Stimulated activated CD4-positive, alpha-beta T cell treated with anti-CD3 and anti-CD28 coated beads, Interleukin-2, amount 100 ng/mL, for 4 hours (primary cell): ENCODE results near the gene MOB2.
A peak's percentile ranks its signal among the peaks of the same experiment; 100 is the strongest.

Experiments
- DNase-seq: peaks from one replicate; pipeline ENCODE4 v3.0.0-alpha.2; 2020; ENCODE audit warnings: low read depth

Gene MOB2

DNA sequence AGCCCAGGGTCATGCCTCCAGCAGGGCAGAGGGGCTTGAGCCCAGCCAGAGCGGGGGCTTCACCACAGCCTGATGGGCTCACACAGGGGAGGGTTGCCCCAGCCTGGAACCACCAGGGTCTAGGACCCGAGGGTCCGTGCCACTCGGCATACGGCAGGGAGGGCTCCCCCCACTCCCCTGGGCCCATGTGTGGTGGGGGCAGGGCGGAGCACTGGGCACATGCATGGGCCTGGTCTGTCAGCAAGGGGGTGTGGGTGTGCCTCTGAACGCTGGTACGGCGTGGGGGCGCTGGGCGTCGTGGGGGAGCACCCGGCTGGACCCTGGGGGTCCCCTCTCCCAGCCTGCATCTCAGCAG lies 29.3 kb downstream of the MOB2 start:
- no peak for DNase-seq

DNA sequence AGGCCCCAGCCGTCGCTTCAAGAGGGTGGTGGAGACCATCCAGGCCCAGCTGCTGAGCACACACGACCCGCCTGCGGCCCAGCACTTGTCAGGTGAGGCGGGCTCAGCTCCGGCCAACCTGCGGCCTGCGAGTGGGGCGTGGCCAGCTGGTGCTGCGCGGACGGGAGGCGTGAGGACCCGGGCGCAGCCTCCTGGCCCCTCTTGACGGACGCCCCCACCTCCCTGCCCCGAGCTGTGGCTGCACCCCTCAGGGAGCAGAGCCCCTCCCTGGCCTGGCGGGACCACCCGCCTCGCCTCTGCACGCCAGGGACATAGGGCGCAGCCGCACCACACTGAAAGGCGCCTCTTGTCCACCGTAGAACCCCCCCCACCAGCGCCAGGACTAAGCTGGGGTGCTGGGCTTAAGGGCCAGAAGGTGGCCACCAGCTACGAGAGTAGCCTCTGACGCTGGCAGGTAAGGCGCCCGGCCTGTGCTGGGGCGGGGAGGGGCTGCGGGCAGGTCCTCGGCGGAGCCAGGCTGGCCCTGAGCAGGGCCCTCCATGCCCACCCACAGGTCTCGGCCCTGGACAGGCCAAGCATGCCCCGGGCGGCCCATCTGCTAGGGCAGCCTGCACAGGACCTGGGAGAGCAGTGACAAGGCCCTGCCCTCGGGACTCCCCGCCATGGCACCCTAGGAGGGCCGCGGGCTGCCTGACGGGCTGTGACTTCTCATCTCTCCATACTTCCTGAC lies 29.8 kb downstream of the MOB2 start:
- no peak for DNase-seq

DNA sequence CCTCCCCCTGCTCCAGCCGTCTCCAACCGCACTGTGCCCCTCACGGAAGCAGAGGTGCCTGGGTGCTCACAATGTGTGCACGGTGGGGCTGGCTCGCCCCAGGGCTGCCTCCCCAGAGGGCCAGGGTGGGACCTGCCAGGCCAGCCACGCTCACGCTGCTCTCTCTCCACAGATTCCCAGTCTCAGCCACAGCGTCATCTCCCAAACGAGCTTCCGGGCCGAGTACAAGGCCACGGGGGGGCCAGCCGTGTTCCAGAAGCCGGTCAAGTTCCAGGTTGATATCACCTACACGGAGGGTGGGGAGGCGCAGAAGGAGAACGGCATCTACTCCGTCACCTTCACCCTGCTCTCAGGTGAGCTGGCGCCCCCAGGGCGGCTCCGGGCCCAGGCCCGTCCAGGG lies 30.4 kb downstream of the MOB2 start:
- DNase-seq: no peak

DNA sequence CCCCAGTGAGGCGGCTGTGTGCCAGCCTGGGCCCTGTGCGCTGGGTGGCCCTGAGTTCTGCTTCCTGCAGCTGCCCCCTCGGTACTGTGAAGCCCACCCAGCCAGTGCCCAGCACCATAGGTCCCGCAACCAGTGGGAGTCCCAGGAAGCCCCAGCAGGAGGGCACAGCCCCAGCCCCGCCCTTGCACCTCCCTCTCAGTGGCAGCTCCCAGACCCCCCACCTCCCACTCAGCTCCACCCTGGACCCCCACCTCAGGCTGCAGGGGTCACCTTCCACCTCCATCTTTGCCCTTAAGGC lies 30.9 kb downstream of the MOB2 start:
- no peak for DNase-seq

DNA sequence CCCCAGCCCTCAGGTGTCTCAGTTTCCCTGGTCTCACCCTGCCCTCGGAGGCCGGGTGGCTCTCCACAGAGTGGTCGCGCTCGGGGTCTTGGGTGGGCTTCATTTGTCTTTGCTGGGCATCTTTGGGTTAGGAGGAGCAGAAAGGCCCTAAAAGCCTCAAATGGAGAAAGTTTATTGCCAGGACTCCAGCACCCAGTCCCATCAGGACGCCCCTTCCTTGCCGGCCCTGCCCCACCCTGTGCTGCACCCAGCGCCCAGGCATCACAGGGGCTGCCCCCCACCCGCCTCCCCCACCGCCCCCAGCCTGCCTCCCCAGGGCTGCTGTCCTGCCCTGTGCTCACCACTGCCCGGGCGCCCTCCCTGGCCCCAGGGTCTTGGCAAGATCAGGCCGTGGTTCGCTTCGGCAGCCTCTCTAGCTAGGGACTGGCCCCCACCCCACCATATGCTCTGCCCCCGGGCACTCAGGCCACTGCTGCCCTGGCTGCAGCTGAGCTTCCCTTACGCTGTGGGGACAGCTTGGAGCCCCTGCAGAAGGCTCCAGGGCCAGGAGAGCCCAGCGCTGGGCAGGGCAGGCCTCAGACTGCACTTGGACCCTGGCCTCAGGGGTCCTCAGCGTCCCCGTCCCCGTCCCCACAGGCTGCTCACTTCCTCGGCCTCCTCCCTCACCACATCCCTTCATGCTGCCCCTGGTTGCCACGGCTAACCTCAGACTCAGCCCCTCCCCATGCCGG lies 31.4 kb downstream of the MOB2 start:
- no peak for DNase-seq

DNA sequence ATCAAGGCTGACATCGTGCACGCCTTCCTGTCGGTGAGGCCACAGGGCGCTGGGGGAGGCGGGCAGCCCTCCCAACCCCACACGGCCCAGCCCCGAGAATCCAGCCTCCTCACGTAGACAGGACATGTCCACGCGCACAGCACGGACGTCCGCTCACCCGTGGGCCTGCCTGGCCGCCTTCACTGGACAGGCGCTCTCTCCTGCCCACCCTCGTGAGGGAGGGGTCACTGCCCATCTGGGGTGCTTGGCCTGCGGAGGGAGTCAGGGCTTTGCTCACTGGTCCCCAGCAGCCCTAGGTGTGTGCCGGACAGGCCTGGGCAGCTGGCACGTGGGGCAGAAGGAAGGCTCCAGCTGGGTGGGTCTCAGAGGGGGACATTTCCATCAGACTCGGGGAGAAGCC lies 32.0 kb downstream of the MOB2 start:
- no peak for DNase-seq

DNA sequence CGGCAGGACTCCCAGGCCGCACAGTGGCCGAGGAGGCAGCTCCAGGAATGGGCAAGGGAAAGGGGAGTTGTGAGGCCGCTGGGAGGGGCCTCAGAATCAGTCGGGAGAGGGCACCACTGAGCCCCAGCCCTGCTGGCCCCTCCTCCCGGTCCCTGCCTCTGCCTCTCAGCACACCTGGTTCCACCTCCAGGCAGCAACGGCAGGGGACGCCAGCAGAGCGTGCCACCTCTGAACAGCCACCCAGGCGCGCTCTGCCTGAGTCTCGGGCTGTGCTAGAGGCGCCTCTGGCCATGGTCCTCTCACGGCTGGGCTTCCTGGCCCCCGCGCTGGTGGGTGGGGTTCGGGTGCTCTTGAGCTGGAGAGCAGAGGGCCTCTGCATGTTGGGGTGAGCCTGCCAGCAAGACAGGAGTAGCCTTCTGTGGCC lies 33.0 kb downstream of the MOB2 start:
- DNase-seq: peak; percentile 9

DNA sequence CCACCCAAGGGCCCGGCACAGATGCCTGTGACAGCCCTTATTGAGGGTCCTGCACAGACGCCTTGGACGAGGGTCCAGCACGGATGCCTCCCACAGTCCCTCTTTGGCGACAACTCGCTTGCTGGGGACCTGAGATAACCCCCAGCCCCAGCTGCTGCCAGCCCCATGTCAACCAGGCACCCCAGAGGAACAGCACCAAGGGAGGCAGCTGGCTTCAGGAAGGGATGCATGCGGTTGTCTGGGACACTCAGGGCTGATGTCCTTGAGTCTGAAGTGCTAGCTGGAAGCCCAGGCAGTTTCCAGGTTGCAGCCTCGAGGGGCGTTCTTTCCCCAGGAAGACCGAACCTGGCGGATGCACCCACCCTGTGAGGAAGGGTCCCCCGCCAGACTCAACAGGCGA lies 33.8 kb downstream of the MOB2 start:
- DNase-seq: no peak

DNA sequence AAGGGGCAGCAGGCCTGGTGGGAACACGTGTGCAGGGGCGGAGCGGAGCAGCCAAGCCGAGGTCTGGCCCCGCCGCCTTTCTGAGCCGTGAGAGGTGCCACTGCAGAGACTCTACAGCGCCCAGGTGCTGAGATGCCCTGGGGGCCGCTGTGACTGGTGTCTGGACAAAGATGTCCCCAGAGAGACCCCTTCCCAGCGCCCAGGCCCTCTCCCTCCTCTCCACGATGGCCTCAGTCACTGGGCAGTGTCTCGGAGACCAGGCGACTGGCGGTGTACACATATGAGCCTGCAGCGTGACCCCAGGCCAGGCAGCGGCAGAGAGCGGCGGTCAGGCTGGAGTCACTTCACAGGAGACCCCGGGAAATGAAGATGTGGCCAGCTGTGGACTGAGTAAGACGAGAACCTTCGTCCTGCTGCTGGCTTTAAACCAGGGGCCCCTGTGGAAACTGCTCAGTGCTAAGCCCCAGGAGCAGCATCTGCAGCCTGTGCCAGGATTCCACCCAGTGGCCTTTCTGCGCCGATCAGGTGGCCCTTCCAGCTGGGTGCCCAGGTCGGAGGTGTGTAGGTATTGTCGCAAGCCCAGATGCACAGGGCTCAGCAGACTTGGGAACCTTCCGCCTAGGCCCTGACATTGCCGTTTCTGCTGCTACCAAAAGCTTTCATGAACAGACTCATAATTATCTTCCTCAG lies 34.7 kb downstream of the MOB2 start:
- DNase-seq: no peak

DNA sequence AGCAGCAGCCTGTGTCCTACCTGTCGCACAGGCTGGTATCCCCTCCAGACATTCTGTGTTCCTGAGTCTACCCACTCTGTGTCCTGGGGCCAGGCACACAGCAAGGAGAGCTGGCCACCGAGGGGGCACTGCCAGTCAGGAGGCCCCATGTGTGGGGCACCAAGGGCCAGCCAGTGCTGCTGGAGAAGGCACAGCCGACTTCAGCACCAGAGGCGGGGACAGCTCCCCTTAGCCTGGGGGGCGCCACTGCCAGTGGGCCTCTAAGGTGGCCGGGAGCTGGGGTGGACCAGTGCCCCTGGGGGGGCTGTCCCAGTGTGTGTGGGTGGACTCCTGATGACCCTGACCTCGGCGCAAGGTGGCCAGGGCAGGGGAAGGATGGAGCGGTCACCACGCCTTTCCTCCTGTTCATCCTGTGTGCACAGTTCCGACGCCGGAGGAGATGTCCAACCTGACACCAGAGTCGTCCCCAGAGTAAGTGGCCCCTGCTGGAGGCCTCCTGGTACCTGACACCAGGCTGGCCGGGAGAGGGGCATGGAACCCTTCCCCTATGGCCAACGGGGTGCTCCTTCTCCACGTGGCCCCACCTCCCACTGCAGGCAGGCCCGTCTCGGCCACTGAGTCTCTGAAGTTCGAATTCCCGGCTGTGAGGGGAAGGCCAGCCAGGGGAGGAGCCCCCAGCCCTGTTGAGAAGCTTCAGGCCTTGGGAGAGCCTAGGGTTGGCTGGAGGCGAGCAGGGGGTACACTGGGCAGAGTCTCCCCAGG lies 35.4 kb downstream of the MOB2 start:
- DNase-seq: no peak

DNA sequence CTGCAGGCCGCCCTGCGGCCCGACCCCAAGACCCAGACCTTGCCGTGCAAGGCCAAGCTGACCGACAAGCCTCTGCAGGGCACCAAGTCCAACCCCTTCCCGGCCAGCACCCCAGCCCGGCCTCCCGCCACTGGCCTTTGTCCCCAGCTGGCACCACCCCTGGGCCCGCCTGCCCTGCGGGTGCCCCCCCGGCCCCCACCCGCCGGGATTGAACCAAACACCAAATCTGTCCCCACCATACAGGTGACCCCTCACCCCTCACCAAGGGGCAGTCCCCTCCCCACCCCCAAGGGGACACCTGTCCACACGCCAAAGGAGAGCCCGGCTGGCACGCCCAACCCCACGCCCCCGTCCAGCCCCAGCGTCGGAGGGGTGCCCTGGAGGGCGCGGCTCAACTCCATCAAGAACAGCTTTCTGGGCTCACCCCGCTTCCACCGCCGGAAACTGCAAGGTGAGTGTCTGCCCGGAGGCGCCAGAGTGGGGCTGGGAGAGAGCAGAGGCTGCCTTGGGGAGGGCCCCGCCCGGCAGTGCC lies 36.2 kb downstream of the MOB2 start:
- no peak for DNase-seq

DNA sequence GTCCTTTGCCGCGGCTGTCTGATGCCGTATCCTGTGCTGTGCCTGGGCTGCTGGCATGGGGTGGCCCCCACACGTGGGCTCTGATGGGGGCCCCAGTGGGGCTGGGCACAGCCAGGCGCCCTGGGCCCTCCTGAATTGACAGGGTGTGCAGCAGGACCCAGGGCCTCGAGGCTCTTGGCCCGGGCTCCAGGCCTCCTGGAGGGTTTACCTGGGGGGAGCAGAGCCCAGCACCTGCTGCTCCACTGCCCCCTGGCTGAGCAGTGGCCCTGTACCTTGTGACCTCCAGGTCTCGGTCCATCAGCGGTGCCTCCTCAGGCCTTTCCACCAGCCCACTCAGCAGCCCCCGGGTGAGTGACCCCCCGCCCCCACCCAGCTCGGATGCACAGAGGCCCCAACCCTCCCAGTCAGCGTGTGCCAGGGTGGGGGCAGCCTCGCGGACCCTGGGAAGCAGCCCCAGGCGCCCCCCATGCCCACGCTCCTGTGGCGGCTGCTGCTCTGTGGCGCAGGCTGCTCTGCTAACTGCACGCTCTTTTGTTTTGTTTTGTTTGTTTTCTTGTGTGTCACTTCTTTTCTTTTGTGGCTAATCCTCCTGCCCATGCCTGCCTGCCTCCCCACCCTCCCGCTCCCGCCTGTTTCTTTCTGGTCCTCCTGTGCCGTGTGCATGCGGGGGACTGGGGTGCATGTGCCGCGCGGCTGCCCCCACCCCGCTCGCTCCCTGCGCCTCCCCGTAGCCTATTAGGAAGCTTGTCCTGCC lies 36.9 kb downstream of the MOB2 start:
- DNase-seq: no peak

DNA sequence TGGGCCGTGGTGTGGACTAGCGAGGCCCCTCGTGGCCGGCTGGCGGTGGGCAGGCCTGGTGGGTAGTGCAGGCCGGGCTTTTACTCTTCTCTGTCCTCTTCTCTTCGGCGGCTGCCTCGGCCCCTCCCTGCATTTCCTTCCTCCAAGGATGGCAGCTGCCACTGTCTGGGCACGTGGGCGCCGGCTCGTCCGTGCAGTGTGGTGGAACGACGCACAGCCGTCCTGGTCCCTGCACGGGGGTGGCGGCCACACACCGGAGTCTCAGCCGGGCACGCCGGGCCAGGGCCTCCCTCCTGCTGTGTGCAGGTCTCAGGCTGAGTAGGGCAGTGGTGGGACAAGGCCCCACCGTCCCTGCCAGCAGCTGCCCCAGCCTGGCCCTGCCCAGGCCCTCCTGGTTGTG lies 37.7 kb downstream of the MOB2 start:
- DNase-seq: no peak

DNA sequence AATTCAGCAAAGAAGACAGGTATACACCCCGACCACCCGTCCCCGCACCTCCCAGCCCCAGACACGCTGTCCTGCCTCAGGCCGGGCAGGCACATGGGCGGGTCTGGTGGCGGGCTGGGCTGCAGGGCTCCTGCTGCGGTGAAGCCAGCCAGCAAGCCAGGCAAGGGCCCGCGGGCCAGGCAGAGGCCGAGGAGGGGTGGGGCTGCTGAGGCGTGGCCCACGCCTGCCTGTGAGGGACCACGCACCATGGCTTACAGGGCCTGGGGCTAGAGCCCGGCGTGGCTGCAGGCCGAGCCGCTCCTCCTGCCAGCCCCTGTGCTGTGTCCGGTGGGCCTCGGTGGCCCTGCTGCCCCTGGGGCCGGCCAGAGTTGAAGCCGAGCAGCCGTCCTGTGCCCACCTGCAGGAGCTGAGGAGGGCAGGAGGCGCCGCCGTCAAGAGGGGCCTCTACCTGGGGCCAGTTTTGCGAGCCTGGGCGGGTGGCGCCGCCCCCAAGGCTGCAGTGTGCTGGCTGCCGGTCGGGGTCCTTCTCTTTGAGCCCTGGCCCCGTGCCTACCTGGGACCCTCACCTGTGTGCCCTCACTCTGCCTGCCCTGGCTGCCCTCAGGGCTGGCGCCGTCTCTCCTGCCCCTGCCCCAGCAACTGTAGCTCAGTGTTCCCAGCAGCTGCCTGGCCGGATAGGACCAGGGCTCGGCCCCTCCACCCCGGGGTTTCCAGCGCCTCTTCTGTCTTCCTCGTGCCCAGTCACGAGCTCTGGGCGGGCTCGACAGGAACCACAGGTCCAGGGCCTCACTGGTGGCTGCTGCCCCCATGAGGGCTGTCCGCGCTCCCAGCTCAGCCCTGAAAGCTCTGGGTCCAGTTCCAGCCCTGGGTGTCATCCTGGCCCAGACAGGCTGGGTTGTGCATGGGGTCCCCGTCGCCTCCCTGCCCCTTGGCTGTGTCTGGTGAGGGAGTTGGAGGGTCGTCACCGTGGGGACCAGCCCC lies 38.4 kb downstream of the MOB2 start:
- DNase-seq: no peak

DNA sequence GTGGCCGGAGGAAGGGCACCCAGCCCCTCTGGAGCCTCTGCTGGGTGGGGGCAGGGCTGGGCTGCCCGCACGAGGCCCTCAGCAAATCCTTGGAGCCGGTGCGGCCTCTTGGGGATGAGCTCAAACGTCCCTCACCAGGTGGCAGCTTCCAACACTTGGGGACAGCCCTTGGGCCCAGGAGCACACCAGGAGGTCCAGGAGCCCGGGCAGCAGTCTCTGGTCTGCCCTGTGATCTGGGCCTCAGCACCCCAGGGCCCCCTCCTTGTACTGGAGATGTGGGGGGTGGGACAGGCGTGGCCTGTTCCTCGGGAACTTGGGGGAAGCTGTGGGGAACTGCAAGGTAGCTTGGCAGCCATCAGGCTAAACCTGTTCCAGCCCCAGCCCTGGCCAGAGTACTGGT lies 40.0 kb downstream of the MOB2 start:
- no peak for DNase-seq

DNA sequence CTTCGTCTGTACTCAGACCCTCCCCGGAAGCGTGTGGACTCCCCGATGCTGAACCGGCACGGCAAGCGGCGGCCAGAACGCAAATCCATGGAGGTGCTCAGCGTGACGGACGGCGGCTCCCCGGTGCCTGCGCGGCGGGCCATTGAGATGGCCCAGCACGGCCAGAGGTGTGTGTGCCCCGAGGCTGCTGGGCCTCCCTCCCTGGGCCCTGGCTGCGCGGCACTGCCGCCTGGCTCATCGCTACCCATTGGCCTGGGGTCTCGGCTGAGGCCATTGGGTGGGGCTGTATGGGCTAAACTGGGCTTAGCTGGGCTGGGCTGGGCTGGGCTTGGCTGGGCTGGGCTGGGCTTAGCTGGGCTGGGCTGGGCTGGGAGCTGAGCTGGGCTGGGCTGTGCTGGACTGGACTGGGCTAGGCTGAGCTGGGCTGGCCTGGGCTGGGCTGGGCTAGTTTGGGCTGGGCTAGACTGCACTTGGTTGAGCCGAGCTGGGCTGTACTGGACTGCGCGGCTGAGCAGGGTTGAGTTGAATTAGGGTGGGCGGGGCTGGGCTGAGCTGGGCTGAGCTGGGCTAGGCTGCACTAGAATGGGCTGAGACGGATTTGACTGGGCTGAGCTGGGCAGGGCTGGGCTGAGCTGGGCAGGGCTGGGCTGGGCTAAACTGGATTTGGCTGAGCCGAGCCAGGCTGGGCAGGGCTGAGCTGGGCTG lies 40.7 kb downstream of the MOB2 start:
- no peak for DNase-seq

DNA sequence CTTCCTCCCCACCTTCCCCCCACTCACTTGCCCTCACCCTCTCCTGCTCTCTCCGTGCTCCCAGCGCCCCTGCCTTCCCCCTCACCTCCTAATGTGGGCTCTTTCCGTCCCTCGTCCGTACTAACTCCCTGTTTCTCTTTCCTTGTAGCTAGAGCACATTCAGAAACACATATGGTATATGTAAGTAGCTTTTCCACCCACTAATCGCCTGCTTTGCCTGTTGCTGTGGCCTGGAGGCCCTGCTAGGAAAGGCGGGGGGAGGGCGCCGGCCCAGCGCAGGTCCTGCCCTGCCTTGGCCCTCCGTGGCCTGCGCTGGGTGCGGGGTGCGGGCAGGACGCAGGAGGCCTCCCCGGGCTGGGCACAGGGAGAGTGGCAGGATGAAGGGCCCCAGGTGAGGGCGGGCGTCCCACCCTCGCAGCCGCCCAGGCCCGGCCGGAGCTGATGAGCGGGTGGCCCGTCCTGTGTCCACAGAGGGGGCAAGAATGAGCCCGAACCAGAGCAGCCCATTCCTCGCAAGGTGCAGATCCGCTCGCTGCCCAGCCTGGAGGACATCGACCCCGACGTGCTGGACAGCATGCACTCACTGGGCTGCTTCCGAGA lies 41.7 kb downstream of the MOB2 start:
- DNase-seq: no peak

DNA sequence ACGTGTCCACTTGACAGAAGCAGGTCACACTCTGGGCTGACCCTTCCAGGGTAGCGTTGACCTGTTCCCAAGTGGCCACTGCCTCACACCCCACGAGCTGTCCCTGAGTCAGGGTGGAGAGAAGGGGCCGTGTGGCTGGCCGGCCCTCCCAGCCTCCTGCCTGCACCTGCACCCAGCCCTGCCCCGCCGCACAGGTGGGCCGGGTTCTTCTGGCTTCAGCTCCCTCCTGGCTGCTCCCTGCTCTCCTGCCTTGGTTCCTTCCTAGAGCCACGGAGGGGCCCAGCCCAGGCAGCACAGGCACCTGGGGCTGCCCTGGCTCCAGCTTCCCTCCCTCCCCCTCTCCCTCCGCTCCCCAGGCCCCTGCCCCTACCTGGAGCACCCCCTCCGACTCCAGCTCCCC lies 42.3 kb downstream of the MOB2 start:
- DNase-seq: no peak

DNA sequence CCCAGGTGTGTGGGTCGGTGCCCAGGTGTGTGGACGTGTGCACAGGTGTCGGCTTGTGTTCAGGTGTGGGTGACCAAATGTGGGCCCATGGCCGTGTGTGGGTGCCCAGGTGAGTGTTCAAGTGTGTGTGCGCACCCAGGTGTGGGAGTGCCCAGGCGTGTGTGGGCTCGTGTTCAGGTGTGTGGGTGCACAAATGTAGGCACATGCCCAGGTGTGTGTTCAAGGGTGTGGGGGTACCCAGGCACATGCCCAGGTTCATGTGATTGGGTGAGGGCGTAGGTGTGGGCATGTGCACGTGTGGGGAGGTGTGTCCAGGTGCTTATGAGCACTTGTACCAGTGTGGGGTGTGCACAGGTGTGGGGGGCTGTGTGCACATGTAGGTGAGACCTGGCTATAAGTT lies 42.8 kb downstream of the MOB2 start:
- no peak for DNase-seq
